HepG2 (cell line): Measurements from ENCODE around the gene SPEM2. TPM values are rescaled to one million over a fixed set of nuclear protein-coding genes. Genes with fewer than 3 reads are reported as not detected.
A peak's percentile ranks its signal among the peaks of the same experiment; 100 is the strongest.

Source experiments
- ATAC-seq: fragments of 200-7000 bp; cut with Tn5 transposase; 3 replicates; pipeline ENCODE4 v1.9.1; 2020; ENCODE audit warnings: mild to moderate bottlenecking, moderate library complexity
- BruUV-seq: library from RNA; stranded (reverse); fragments of 400-500 nt; replicated peaks from 2 replicates; lab custom pipeline; 2021; lab: Mats Ljungman, UMichigan
- CTCF ChIA-PET: fragments of 300-600 bp; formaldehyde crosslinking; extraction: SDS; loops from one replicate; lab custom pipeline; 2021; ENCODE audit warnings: low total read pairs, inconsistent platforms, low intra/inter-chr PET ratio; lab: Yijun Ruan, JAX
- POLR2A ChIA-PET: fragments of 350-600 bp; sonication (Branson Sonifier 250); formaldehyde crosslinking; loops from one replicate; lab custom pipeline; 2020; ENCODE audit warnings: antibody characterized with exemption, inconsistent platforms; lab: Yijun Ruan, JAX
- DNase-seq: peaks from one replicate; pipeline ENCODE4 v3.0.0-alpha.2; 2015; ENCODE audit warnings: low spot score
- FAIRE-seq: peaks from 3 replicates; lab custom pipeline; 2011; peaks lifted over from hg19 to GRCh38; lab: Jason Lieb, UNC
- H2AFZ ChIP-seq: one replicate; pipeline ENCODE4 v1.6.1; 2011; ENCODE audit warnings: low read length, inconsistent platforms
- H3K27ac ChIP-seq: fragments of 300-600 bp; 3 replicates; pipeline ENCODE4 v1.8.0; 2011; ENCODE audit warnings: mixed run types, mild to moderate bottlenecking, mixed read lengths, low read length, inconsistent platforms; ENCODE audit not compliant: insufficient read depth; ENCODE audit errors: extremely low read length
- H3K27me3 ChIP-seq, 2 experiments: fragments of 200-600 bp in 1 of 2; 2 replicates in 1 of 2; 3 replicates in 1 of 2; pipeline versions ENCODE4 v1.6.0 to v1.8.0; 2011; ENCODE audit warnings: low read length in 2 of 2, mild to moderate bottlenecking in 2 of 2, moderate library complexity in 2 of 2, inconsistent platforms in 1 of 2; ENCODE audit not compliant: insufficient read depth in 2 of 2, control insufficient read depth in 1 of 2
- H3K36me3 ChIP-seq, 2 experiments: fragments of 200-600 bp in 1 of 2; replicated peaks in 1 of 2; 2 replicates in 1 of 2; 3 replicates in 1 of 2; pipeline versions ENCODE4 v1.5.1 to v1.8.0; 2011; ENCODE audit warnings: low read length in 2 of 2, inconsistent platforms in 1 of 2; ENCODE audit not compliant: insufficient read depth in 2 of 2, control insufficient read depth in 1 of 2
- H3K4me1 ChIP-seq: 2 replicates; pipeline ENCODE4 v1.5.1; 2012; ENCODE audit warnings: low read length, inconsistent platforms; ENCODE audit not compliant: insufficient read depth
- H3K4me2 ChIP-seq: 2 replicates; pipeline ENCODE4 v1.6.0; 2011; ENCODE audit warnings: low read depth, low read length, inconsistent platforms
- H3K4me3 ChIP-seq, 3 experiments: fragments of 200-600 bp in 1 of 3; sonication (generic), shearing (Covaris generic) in 1 of 3; replicated peaks in 1 of 3; 2 replicates each; pipeline ENCODE4 v1.5.1; 2011 to 2016; ENCODE audit warnings: low read length in 3 of 3, inconsistent platforms in 2 of 3, low read depth in 2 of 3, mild to moderate bottlenecking in 2 of 3, control low read depth in 1 of 3, mixed read lengths in 1 of 3; ENCODE audit not compliant: insufficient read depth in 1 of 3
- H3K79me2 ChIP-seq: one replicate; pipeline ENCODE4 v1.6.1; 2011; ENCODE audit warnings: low read length, inconsistent platforms; ENCODE audit not compliant: insufficient read depth
- H3K9ac ChIP-seq: 2 replicates; pipeline ENCODE4 v1.6.0; 2011; ENCODE audit warnings: mild to moderate bottlenecking, low read depth, low read length, inconsistent platforms; ENCODE audit not compliant: insufficient read depth
- H3K9me3 ChIP-seq: 2 replicates; pipeline ENCODE4 v1.5.1; 2012; ENCODE audit warnings: mild to moderate bottlenecking, low read length
- H4K20me1 ChIP-seq: 2 replicates; pipeline ENCODE4 v1.6.0; 2011; ENCODE audit warnings: inconsistent platforms, mild to moderate bottlenecking, low read length, moderate library complexity; ENCODE audit not compliant: insufficient read depth
- BCL3 ChIP-seq: sonication (generic); formaldehyde crosslinking; IDR thresholded peaks from 2 replicates; pipeline ENCODE4 v1.5.1; 2020; ENCODE audit warnings: mild to moderate bottlenecking, missing genetic modification reagents, moderate library complexity
- CHCHD3 ChIP-seq: sonication (generic); formaldehyde crosslinking; IDR thresholded peaks from 2 replicates; pipeline ENCODE4 v1.8.0; 2022; ENCODE audit warnings: mild to moderate bottlenecking, missing genetic modification reagents, moderate library complexity
- FOSL1 ChIP-seq: sonication (generic); formaldehyde crosslinking; IDR thresholded peaks from 2 replicates; pipeline ENCODE4 v1.9.0; 2021; ENCODE audit warnings: missing genetic modification reagents, borderline replicate concordance
- HDAC6 ChIP-seq: fragments of 200-600 bp; sonication (generic); IDR thresholded peaks from 2 replicates; pipeline ENCODE4 v1.7.0; 2017; ENCODE audit warnings: mild to moderate bottlenecking, antibody characterized with exemption, low read length, low read depth
- HOMEZ ChIP-seq: IDR thresholded peaks from 2 replicates; pipeline ENCODE4 v1.6.1; 2016; ENCODE audit warnings: low read depth
- KDM5A ChIP-seq: fragments of 200-600 bp; sonication (generic); IDR thresholded peaks from 2 replicates; pipeline ENCODE4 v1.7.0; 2018; ENCODE audit warnings: antibody characterized with exemption, mild to moderate bottlenecking, low read length, borderline replicate concordance
- MAZ ChIP-seq, 2 experiments: sonication (generic) in 1 of 2; formaldehyde crosslinking in 1 of 2; IDR thresholded peaks; 2 replicates each; pipeline versions ENCODE4 v1.5.0 to v1.6.1; 2012 to 2020; ENCODE audit warnings: low read depth in 2 of 2, mild to moderate bottlenecking in 2 of 2, borderline replicate concordance in 1 of 2, improper control_type of control experiment in 1 of 2, low read length in 1 of 2, missing genetic modification reagents in 1 of 2, moderate library complexity in 1 of 2
- MEIS2 ChIP-seq: sonication (generic); formaldehyde crosslinking; IDR thresholded peaks from 2 replicates; pipeline ENCODE4 v1.9.0; 2021; ENCODE audit warnings: mild to moderate bottlenecking, missing genetic modification reagents
- NFIC ChIP-seq: IDR thresholded peaks from 2 replicates; pipeline ENCODE4 v1.6.1; 2012; ENCODE audit warnings: mild to moderate bottlenecking, low read length, inconsistent platforms
- NFKBIZ ChIP-seq: IDR thresholded peaks from 2 replicates; pipeline ENCODE4 v1.6.1; 2018; ENCODE audit warnings: missing genetic modification reagents, missing compliant biosample characterization
- POGZ ChIP-seq: sonication (generic); formaldehyde crosslinking; IDR thresholded peaks from 2 replicates; pipeline ENCODE4 v1.4.0; 2020; ENCODE audit warnings: mild to moderate bottlenecking, missing genetic modification reagents
- ZBTB3 ChIP-seq: sonication (generic); formaldehyde crosslinking; IDR thresholded peaks from 2 replicates; pipeline ENCODE4 v1.4.0; 2020; ENCODE audit warnings: low read depth, mild to moderate bottlenecking, moderate library complexity, missing genetic modification reagents, borderline replicate concordance
- ZBTB37 ChIP-seq: sonication (generic); formaldehyde crosslinking; IDR thresholded peaks from 2 replicates; pipeline ENCODE4 v1.4.0; 2020; ENCODE audit warnings: mild to moderate bottlenecking, missing genetic modification reagents
- ZNF232 ChIP-seq: sonication (generic); formaldehyde crosslinking; IDR thresholded peaks from 2 replicates; pipeline ENCODE4 v1.4.0; 2020; ENCODE audit warnings: missing genetic modification reagents, borderline replicate concordance
- ZNF251 ChIP-seq: sonication (generic); formaldehyde crosslinking; IDR thresholded peaks from 2 replicates; pipeline ENCODE4 v1.9.0; 2021; ENCODE audit warnings: mild to moderate bottlenecking, missing genetic modification reagents
- ZNF451 ChIP-seq: sonication (generic); formaldehyde crosslinking; IDR thresholded peaks from 2 replicates; pipeline ENCODE4 v1.5.0; 2020; ENCODE audit warnings: mild to moderate bottlenecking, missing genetic modification reagents
- ZNF572 ChIP-seq: sonication (generic); formaldehyde crosslinking; IDR thresholded peaks from 2 replicates; pipeline ENCODE4 v1.5.1; 2020; ENCODE audit warnings: mild to moderate bottlenecking, missing genetic modification reagents
- ZNF781 ChIP-seq: sonication (generic); formaldehyde crosslinking; IDR thresholded peaks from 2 replicates; pipeline ENCODE4 v1.5.1; 2020; ENCODE audit warnings: borderline replicate concordance, mild to moderate bottlenecking, missing genetic modification reagents; ENCODE audit errors: not compliant biosample characterization
- ZNF891 ChIP-seq: sonication (generic); formaldehyde crosslinking; IDR thresholded peaks from 2 replicates; pipeline ENCODE4 v1.5.0; 2020; ENCODE audit warnings: mild to moderate bottlenecking, missing genetic modification reagents
- WGBS: methylation state at CpG from one replicate; pipeline ENCODE4 v1.1.6; 2017; ENCODE audit warnings: low lambda C conversion rate; 5-methylcytosine and 5-hydroxymethylcytosine counted together
- in situ Hi-C: cut with HindIII; loops from 2 replicates; pipeline ENCODE4 v1.10.0; 2017; ENCODE audit warnings: low pct_unique_long_range_greater_than_20kb; ENCODE audit not compliant: extremely low pct_ligation_motif_present
- intact Hi-C: fragments of 100-400 bp; cut with micrococcal nuclease; formaldehyde crosslinking; loops from one replicate; pipeline ENCODE4 v1.10.0; 2022; ENCODE audit not compliant: unreplicated experiment
- polyA plus RNA-seq, 8 experiments: library from polyadenylated mRNA; depleted of rRNA in 3 of 8; stranded (reverse) in 7 of 8; unstranded in 1 of 8; fragments of >200 nt; fragmentation: Illumina TruSeq in 4 of 8; extraction: Trizol in 4 of 8; gene quantifications; 2 replicates each; pipeline versions ENCODE4 v1.2.1 to v1.2.3, GENCODE V29; 2011 to 2016; ENCODE audit warnings: low read depth in 4 of 8, missing spikeins in 1 of 8, mixed read lengths in 1 of 8; ENCODE audit not compliant: insufficient read depth in 1 of 8
- total RNA-seq, 5 experiments: library from RNA; depleted of rRNA; stranded (reverse); fragments of >200 nt; fragmentation: Illumina TruSeq; extraction: Trizol; gene quantifications; 2 replicates each; pipeline ENCODE4 v1.2.3, GENCODE V29; 2016; ENCODE audit warnings: low read depth in 1 of 5

Gene SPEM2
- total and polyA plus RNA-seq, 2 of the 13 experiments (the other 11 are each of a cell fraction or from before 2014, with no cell fraction given), result not detected

GRCh38 chr17:7403727-7403976 lies 21.8 kb upstream of the SPEM2 start (continued):
- TF ChIP-seq MEIS2 (no peak), NFIC (no peak), ZNF891 (no peak), FOSL1 (CRISPR knock-in tag) (no peak), ZNF251 (no peak), NFKBIZ (CRISPR knock-in tag) (no peak), KDM5A (no peak)
- TF ChIP-seq, all 625 proteins: peak for 21

GRCh38 chr17:7403977-7404736 lies 21.3 kb upstream of the SPEM2 start, which contains the start of gene TMEM256:
Gene TMEM256, minus strand, starts transcription at chr17:7404097. Its CDS starts 13 bp downstream, at chr17:7404084.
- BruUV-seq, result no TSS peak
- H3K9me3 ChIP-seq, result no peaks in the 10 kb centered on the region
- peak within 1 kb of the TSS; percentile 100 for H3K4me2 ChIP-seq
- H3K36me3 ChIP-seq, result no peaks in the 10 kb centered on the region
- ChIA-PET POLR2A (interaction anchor here (0.6 to 3.3 kb wide), 50 partner anchors 8 to 978 kb away, joined by 3 to 76 read pairs (median 4); partner anchors contain the start of genes ASGR2, CD68, CHRNB1 and DVL2), CTCF (no interaction called here)
- no peaks in the 10 kb centered on the region; a peak in 2 of 5 replicates for H3K27me3 ChIP-seq
- in situ Hi-C loops (no loop called here), intact Hi-C loops (loop anchor here (1.0 to 5.0 kb wide), 3 partner anchors 31 to 78 kb away; partner anchors contain the start of genes POLR2A, SLC35G6, TMEM102 and TMEM95)
- DNase-seq (peak; percentile 98), FAIRE-seq (peak; percentile 97), ATAC-seq (peak; percentile 95)
- no peak within 1 kb of the TSS for H2AFZ ChIP-seq
- peak within 1 kb of the TSS; percentile 76 to 95 (median 80) for H3K4me3 ChIP-seq
- WGBS, result 2% methylated on average over 22 of the region's 49 CpGs
- H3K4me1 ChIP-seq, result peaks cover 18% of the 10 kb centered on the region
- peaks cover 4% of the 10 kb centered on the region for H3K79me2 ChIP-seq
- peak within 1 kb of the TSS; percentile 99 for H3K27ac ChIP-seq
- no peaks in the 10 kb centered on the region for H4K20me1 ChIP-seq
- peak within 1 kb of the TSS; percentile 90 for H3K9ac ChIP-seq
- TF ChIP-seq HOMEZ, result no peak
- no peak for TF ChIP-seq POGZ (CRISPR knock-in tag)
- no peak for TF ChIP-seq ZBTB37 (CRISPR knock-in tag)
- TF ChIP-seq ZNF451 (CRISPR knock-in tag), result 0 out of 2 replicates have a peak, but pooled peaks have one; percentile 35
- peak; percentile 34; the same call in 1 of the 2 replicates for TF ChIP-seq MAZ (IDR thresholded peaks at IDR 0.05; ENCODE audit: borderline replicate concordance, low read depth, low read length)
- TF ChIP-seq MAZ (CRISPR knock-in tag; IDR thresholded peaks at IDR 0.05; ENCODE audit: low read depth), result peak; percentile 47
- no peak for TF ChIP-seq ZNF781 (CRISPR knock-in tag)
- TF ChIP-seq BCL3 (CRISPR knock-in tag), result no peak
- TF ChIP-seq ZNF232 (CRISPR knock-in tag), result no peak; the same call in 1 of the 2 replicates
- no peak for TF ChIP-seq CHCHD3 (CRISPR knock-in tag)
- 0 out of 2 replicates have a peak, but pooled peaks have one; percentile 52 for TF ChIP-seq ZNF572 (CRISPR knock-in tag)
- no peak for TF ChIP-seq ZBTB3 (CRISPR knock-in tag)
- TF ChIP-seq HDAC6, result no peak
